Measurements from ENCODE around the gene APCDD1.

APCDD1 gene

DNA sequence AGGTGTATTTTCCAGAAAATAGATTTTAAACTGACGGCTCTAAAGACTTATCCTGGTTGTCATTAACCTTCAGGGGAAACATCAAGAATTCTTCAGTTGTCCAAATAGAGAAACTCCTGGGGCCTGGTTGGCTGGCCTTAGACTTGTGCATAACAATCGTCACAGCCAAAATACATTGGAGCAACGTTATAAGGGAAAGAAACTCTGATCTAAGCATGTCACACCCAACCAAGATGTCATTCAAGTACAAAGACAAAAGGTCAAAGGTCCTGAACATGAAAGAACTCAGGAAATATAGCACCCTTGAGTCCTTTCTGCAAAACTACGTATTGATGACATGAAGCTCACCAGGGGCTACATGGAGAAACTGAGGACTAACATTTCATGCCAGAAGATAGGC is 23.8 kb upstream of the APCDD1 start:
- no peak for DNase-seq (ENCODE audit: low spot score)
- TF ChIP-seq CTCF (IDR thresholded peaks at IDR 0.05; ENCODE audit: poor library complexity, severe bottlenecking), result no peak
- Histone ChIP-seq H3K27ac (ENCODE audit: poor library complexity, severe bottlenecking) (no peak overlapping the region), H3K4me1 (ENCODE audit: insufficient read depth, poor library complexity, severe bottlenecking) (no peaks in the 10 kb centered on the region), H3K27me3 (ENCODE audit: insufficient read depth, poor library complexity, severe bottlenecking) (no peaks in the 10 kb centered on the region), H3K4me3 (ENCODE audit: severe bottlenecking) (no peak overlapping the region), H3K36me3 (ENCODE audit: low read depth) (no peaks in the 10 kb centered on the region), H3K9me3 (ENCODE audit: severe bottlenecking) (no peaks in the 10 kb centered on the region)
- ATAC-seq (ENCODE audit: low read depth), result no peak

GRCh38 chr18:10431680-10432079 is 22.8 kb upstream of the APCDD1 start:
- ATAC-seq (ENCODE audit: low read depth), result no peak

GRCh38 chr18:10432781-10433180 is 21.7 kb upstream of the APCDD1 start:
- DNase-seq (ENCODE audit: low spot score), result no peak
- Histone ChIP-seq H3K27ac (ENCODE audit: poor library complexity, severe bottlenecking) (no peak overlapping the region), H3K36me3 (ENCODE audit: low read depth) (no peaks in the 10 kb centered on the region), H3K4me1 (ENCODE audit: insufficient read depth, poor library complexity, severe bottlenecking) (no peaks in the 10 kb centered on the region), H3K27me3 (ENCODE audit: insufficient read depth, poor library complexity, severe bottlenecking) (no peaks in the 10 kb centered on the region), H3K9me3 (ENCODE audit: severe bottlenecking) (no peaks in the 10 kb centered on the region), H3K4me3 (ENCODE audit: severe bottlenecking) (no peak overlapping the region)
- TF ChIP-seq CTCF (IDR thresholded peaks at IDR 0.05; ENCODE audit: poor library complexity, severe bottlenecking), result no peak
- peak; percentile 60; the same call in 1 of the 3 replicates for ATAC-seq (ENCODE audit: low read depth)

More at GRCh38 chr18:10431680-10432079, 22.8 kb upstream of the APCDD1 start:
- H3K4me1 ChIP-seq (ENCODE audit: insufficient read depth, poor library complexity, severe bottlenecking), result no peaks in the 10 kb centered on the region
- TF ChIP-seq CTCF (IDR thresholded peaks at IDR 0.05; ENCODE audit: poor library complexity, severe bottlenecking), result no peak
- DNase-seq (ENCODE audit: low spot score), result no peak
- no peak overlapping the region for H3K4me3 ChIP-seq (ENCODE audit: severe bottlenecking)
- no peaks in the 10 kb centered on the region for H3K9me3 ChIP-seq (ENCODE audit: severe bottlenecking)
- H3K27me3 ChIP-seq (ENCODE audit: insufficient read depth, poor library complexity, severe bottlenecking), result no peaks in the 10 kb centered on the region
- H3K36me3 ChIP-seq (ENCODE audit: low read depth), result no peaks in the 10 kb centered on the region
- no peak overlapping the region for H3K27ac ChIP-seq (ENCODE audit: poor library complexity, severe bottlenecking)

- H3K4me1 ChIP-seq (ENCODE audit: insufficient read depth, poor library complexity, severe bottlenecking), result no peaks in the 10 kb centered on the region
- ATAC-seq (ENCODE audit: low read depth) (no peak), DNase-seq (ENCODE audit: low spot score) (no peak)
- TF ChIP-seq CTCF (IDR thresholded peaks at IDR 0.05; ENCODE audit: poor library complexity, severe bottlenecking), result no peak
- no peaks in the 10 kb centered on the region for H3K36me3 ChIP-seq (ENCODE audit: low read depth)
- H3K27ac ChIP-seq (ENCODE audit: poor library complexity, severe bottlenecking), result no peak overlapping the region
- no peak overlapping the region for H3K4me3 ChIP-seq (ENCODE audit: severe bottlenecking)
- no peaks in the 10 kb centered on the region for H3K27me3 ChIP-seq (ENCODE audit: insufficient read depth, poor library complexity, severe bottlenecking)
- H3K9me3 ChIP-seq (ENCODE audit: severe bottlenecking), result no peaks in the 10 kb centered on the region
These were observed 18.3 kb upstream of the APCDD1 start for GRCh38 chr18:10436160-10436559.

DNA sequence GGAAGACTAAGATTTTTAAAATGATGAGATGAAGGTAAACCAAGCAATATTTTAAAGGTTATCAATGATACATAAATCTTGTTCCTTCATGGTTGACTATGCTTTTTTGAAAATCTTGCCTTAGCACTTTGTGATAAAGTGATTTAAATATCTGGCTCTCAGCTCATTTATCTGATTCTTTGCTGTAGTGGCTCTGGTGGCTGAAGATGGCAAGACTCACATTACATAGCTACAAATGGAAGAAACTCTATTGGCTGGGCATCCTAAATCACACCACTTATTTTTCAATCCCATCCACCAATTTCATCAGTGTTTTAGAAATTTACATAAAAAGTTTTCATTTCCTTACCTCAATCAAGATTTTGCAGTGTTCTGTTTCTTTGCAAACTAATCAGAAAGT is 16.6 kb upstream of the APCDD1 start:
- H3K36me3 ChIP-seq (ENCODE audit: low read depth), result no peaks in the 10 kb centered on the region
- no peak for DNase-seq (ENCODE audit: low spot score)
- no peaks in the 10 kb centered on the region for H3K27me3 ChIP-seq (ENCODE audit: insufficient read depth, poor library complexity, severe bottlenecking)
- no peak overlapping the region for H3K27ac ChIP-seq (ENCODE audit: poor library complexity, severe bottlenecking)
- no peaks in the 10 kb centered on the region for H3K4me1 ChIP-seq (ENCODE audit: insufficient read depth, poor library complexity, severe bottlenecking)
- ATAC-seq (ENCODE audit: low read depth), result no peak
- no peak overlapping the region for H3K4me3 ChIP-seq (ENCODE audit: severe bottlenecking)
- TF ChIP-seq CTCF (IDR thresholded peaks at IDR 0.05; ENCODE audit: poor library complexity, severe bottlenecking), result no peak
- no peaks in the 10 kb centered on the region for H3K9me3 ChIP-seq (ENCODE audit: severe bottlenecking)

Data from RWPE2 (cell line).